HepG2 (cell line): ENCODE results near the gene SPTB. TPM values are rescaled to one million over a fixed set of nuclear protein-coding genes. Genes with fewer than 3 reads are reported as not detected.

ENCODE experiments used
- ATAC-seq: fragments of 200-7000 bp; cut with Tn5 transposase; 3 replicates; pipeline ENCODE4 v1.9.1; 2020; ENCODE audit warnings: mild to moderate bottlenecking, moderate library complexity
- BruUV-seq: library from RNA; stranded (reverse); fragments of 400-500 nt; replicated peaks from 2 replicates; lab custom pipeline; 2021; lab: Mats Ljungman, UMichigan
- CTCF ChIA-PET: fragments of 300-600 bp; formaldehyde crosslinking; extraction: SDS; loops from one replicate; lab custom pipeline; 2021; ENCODE audit warnings: low total read pairs, inconsistent platforms, low intra/inter-chr PET ratio; lab: Yijun Ruan, JAX
- POLR2A ChIA-PET: fragments of 350-600 bp; sonication (Branson Sonifier 250); formaldehyde crosslinking; loops from one replicate; lab custom pipeline; 2020; ENCODE audit warnings: antibody characterized with exemption, inconsistent platforms; lab: Yijun Ruan, JAX
- DNase-seq: peaks from one replicate; pipeline ENCODE4 v3.0.0-alpha.2; 2015; ENCODE audit warnings: low spot score
- FAIRE-seq: peaks from 3 replicates; lab custom pipeline; 2011; peaks lifted over from hg19 to GRCh38; lab: Jason Lieb, UNC
- H2AFZ ChIP-seq: one replicate; pipeline ENCODE4 v1.6.1; 2011; ENCODE audit warnings: low read length, inconsistent platforms
- H3K27ac ChIP-seq: fragments of 300-600 bp; 3 replicates; pipeline ENCODE4 v1.8.0; 2011; ENCODE audit warnings: mixed run types, mild to moderate bottlenecking, mixed read lengths, low read length, inconsistent platforms; ENCODE audit not compliant: insufficient read depth; ENCODE audit errors: extremely low read length
- H3K27me3 ChIP-seq, 2 experiments: fragments of 200-600 bp in 1 of 2; 2 replicates in 1 of 2; 3 replicates in 1 of 2; pipeline versions ENCODE4 v1.6.0 to v1.8.0; 2011; ENCODE audit warnings: low read length in 2 of 2, mild to moderate bottlenecking in 2 of 2, moderate library complexity in 2 of 2, inconsistent platforms in 1 of 2; ENCODE audit not compliant: insufficient read depth in 2 of 2, control insufficient read depth in 1 of 2
- H3K36me3 ChIP-seq, 2 experiments: fragments of 200-600 bp in 1 of 2; replicated peaks in 1 of 2; 2 replicates in 1 of 2; 3 replicates in 1 of 2; pipeline versions ENCODE4 v1.5.1 to v1.8.0; 2011; ENCODE audit warnings: low read length in 2 of 2, inconsistent platforms in 1 of 2; ENCODE audit not compliant: insufficient read depth in 2 of 2, control insufficient read depth in 1 of 2
- H3K4me1 ChIP-seq: 2 replicates; pipeline ENCODE4 v1.5.1; 2012; ENCODE audit warnings: low read length, inconsistent platforms; ENCODE audit not compliant: insufficient read depth
- H3K4me2 ChIP-seq: 2 replicates; pipeline ENCODE4 v1.6.0; 2011; ENCODE audit warnings: low read depth, low read length, inconsistent platforms
- H3K4me3 ChIP-seq, 3 experiments: fragments of 200-600 bp in 1 of 3; sonication (generic), shearing (Covaris generic) in 1 of 3; replicated peaks in 1 of 3; 2 replicates each; pipeline ENCODE4 v1.5.1; 2011 to 2016; ENCODE audit warnings: low read length in 3 of 3, inconsistent platforms in 2 of 3, low read depth in 2 of 3, mild to moderate bottlenecking in 2 of 3, control low read depth in 1 of 3, mixed read lengths in 1 of 3; ENCODE audit not compliant: insufficient read depth in 1 of 3
- H3K79me2 ChIP-seq: one replicate; pipeline ENCODE4 v1.6.1; 2011; ENCODE audit warnings: low read length, inconsistent platforms; ENCODE audit not compliant: insufficient read depth
- H3K9ac ChIP-seq: 2 replicates; pipeline ENCODE4 v1.6.0; 2011; ENCODE audit warnings: mild to moderate bottlenecking, low read depth, low read length, inconsistent platforms; ENCODE audit not compliant: insufficient read depth
- H3K9me3 ChIP-seq: 2 replicates; pipeline ENCODE4 v1.5.1; 2012; ENCODE audit warnings: mild to moderate bottlenecking, low read length
- H4K20me1 ChIP-seq: 2 replicates; pipeline ENCODE4 v1.6.0; 2011; ENCODE audit warnings: inconsistent platforms, mild to moderate bottlenecking, low read length, moderate library complexity; ENCODE audit not compliant: insufficient read depth
- FOSL2 ChIP-seq: sonication (generic); formaldehyde crosslinking; IDR thresholded peaks from 2 replicates; pipeline ENCODE4 v1.4.0; 2020; ENCODE audit warnings: missing genetic modification reagents
- HNRNPUL1 ChIP-seq: fragments of 200-400 bp; formaldehyde crosslinking; IDR thresholded peaks from 2 replicates; pipeline ENCODE4 v1.6.1; 2017; ENCODE audit warnings: low read depth, mild to moderate bottlenecking, low read length, moderate library complexity
- MYC ChIP-seq: sonication (generic); formaldehyde crosslinking; IDR thresholded peaks from 2 replicates; pipeline ENCODE4 v1.9.0; 2021; ENCODE audit warnings: missing genetic modification reagents, borderline replicate concordance
- REST ChIP-seq, 2 experiments: IDR thresholded peaks; 2 replicates each; pipeline ENCODE4 v1.6.1; 2011 to 2012; ENCODE audit warnings: low read length in 2 of 2, borderline replicate concordance in 1 of 2, low read depth in 1 of 2, mild to moderate bottlenecking in 1 of 2, moderate library complexity in 1 of 2
- SOX6 ChIP-seq, 2 experiments: fragments of 450-650 bp in 1 of 2; sonication (generic) in 1 of 2; formaldehyde crosslinking in 1 of 2; IDR thresholded peaks; 2 replicates each; pipeline versions ENCODE4 v1.4.0 to v1.6.1; 2017 to 2020; ENCODE audit warnings: antibody characterized with exemption in 1 of 2, mild to moderate bottlenecking in 1 of 2, missing genetic modification reagents in 1 of 2
- ZEB1 ChIP-seq: IDR thresholded peaks from 2 replicates; pipeline ENCODE4 v1.6.1; 2012; ENCODE audit warnings: mild to moderate bottlenecking, low read depth, inconsistent platforms; ENCODE audit not compliant: insufficient replicate concordance
- ZFYVE20 ChIP-seq: sonication (generic); formaldehyde crosslinking; IDR thresholded peaks from 2 replicates; pipeline ENCODE4 v1.8.0; 2023; ENCODE audit warnings: low read depth, mild to moderate bottlenecking, moderate library complexity, missing genetic modification reagents, borderline replicate concordance
- ZNF331 ChIP-seq: sonication (generic); formaldehyde crosslinking; IDR thresholded peaks from 2 replicates; pipeline ENCODE4 v1.4.0; 2020; ENCODE audit warnings: missing genetic modification reagents
- ZNF549 ChIP-seq: sonication (generic); formaldehyde crosslinking; IDR thresholded peaks from 2 replicates; pipeline ENCODE4 v1.5.0; 2020; ENCODE audit warnings: missing genetic modification reagents
- ZNF652 ChIP-seq: IDR thresholded peaks from 2 replicates; pipeline ENCODE4 v1.6.1; 2016; ENCODE audit warnings: low read depth, borderline replicate concordance
- ZSCAN22 ChIP-seq: sonication (generic); formaldehyde crosslinking; IDR thresholded peaks from 2 replicates; pipeline ENCODE4 v1.4.0; 2020; ENCODE audit warnings: mild to moderate bottlenecking, missing genetic modification reagents
- ZSCAN25 ChIP-seq: sonication (generic); formaldehyde crosslinking; IDR thresholded peaks from 2 replicates; pipeline ENCODE4 v1.8.0; 2022; ENCODE audit warnings: mild to moderate bottlenecking, missing genetic modification reagents
- ZSCAN29 ChIP-seq: sonication (generic); formaldehyde crosslinking; conservative IDR thresholded peaks from 2 replicates; pipeline ENCODE4 v1.4.0; 2020; ENCODE audit warnings: mild to moderate bottlenecking, missing genetic modification reagents
- WGBS: methylation state at CpG from one replicate; pipeline ENCODE4 v1.1.6; 2017; ENCODE audit warnings: low lambda C conversion rate; 5-methylcytosine and 5-hydroxymethylcytosine counted together
- in situ Hi-C: cut with HindIII; loops from 2 replicates; pipeline ENCODE4 v1.10.0; 2017; ENCODE audit warnings: low pct_unique_long_range_greater_than_20kb; ENCODE audit not compliant: extremely low pct_ligation_motif_present
- intact Hi-C: fragments of 100-400 bp; cut with micrococcal nuclease; formaldehyde crosslinking; loops from one replicate; pipeline ENCODE4 v1.10.0; 2022; ENCODE audit not compliant: unreplicated experiment
- polyA plus RNA-seq, 8 experiments: library from polyadenylated mRNA; depleted of rRNA in 3 of 8; stranded (reverse) in 7 of 8; unstranded in 1 of 8; fragments of >200 nt; fragmentation: Illumina TruSeq in 4 of 8; extraction: Trizol in 4 of 8; gene quantifications; 2 replicates each; pipeline versions ENCODE4 v1.2.1 to v1.2.3, GENCODE V29; 2011 to 2016; ENCODE audit warnings: low read depth in 4 of 8, missing spikeins in 1 of 8, mixed read lengths in 1 of 8; ENCODE audit not compliant: insufficient read depth in 1 of 8
- total RNA-seq, 5 experiments: library from RNA; depleted of rRNA; stranded (reverse); fragments of >200 nt; fragmentation: Illumina TruSeq; extraction: Trizol; gene quantifications; 2 replicates each; pipeline ENCODE4 v1.2.3, GENCODE V29; 2016; ENCODE audit warnings: low read depth in 1 of 5
- TF ChIP-seq, protein P1 (sequence below): sonication (generic); formaldehyde crosslinking; IDR thresholded peaks from 2 replicates; pipeline ENCODE4 v1.5.0; 2020; ENCODE audit warnings: mild to moderate bottlenecking, missing genetic modification reagents, moderate library complexity
- TF ChIP-seq, protein P2 (sequence below): sonication (generic); formaldehyde crosslinking; IDR thresholded peaks from 2 replicates; pipeline ENCODE4 v1.8.1; 2023; ENCODE audit warnings: mild to moderate bottlenecking, missing genetic modification reagents, borderline replicate concordance

SPTB gene
- total and polyA plus RNA-seq, 2 of the 13 experiments (the other 11 are each of a cell fraction or from before 2014, with no cell fraction given) = 0.01 to 0.02 TPM

- TF ChIP-seq ZNF549 = no peak
- no peak for TF ChIP-seq ZSCAN29 (CRISPR knock-in tag)
- TF ChIP-seq ZNF652 (CRISPR knock-in tag) = no peak
- no peak for TF ChIP-seq MYC (CRISPR knock-in tag)
- TF ChIP-seq ZNF331 (CRISPR knock-in tag) = no peak
- no peak for TF ChIP-seq SOX6 (IDR thresholded peaks at IDR 0.05)
- TF ChIP-seq SOX6 (CRISPR knock-in tag; IDR thresholded peaks at IDR 0.05) = no peak
- TF ChIP-seq, protein P1, sequence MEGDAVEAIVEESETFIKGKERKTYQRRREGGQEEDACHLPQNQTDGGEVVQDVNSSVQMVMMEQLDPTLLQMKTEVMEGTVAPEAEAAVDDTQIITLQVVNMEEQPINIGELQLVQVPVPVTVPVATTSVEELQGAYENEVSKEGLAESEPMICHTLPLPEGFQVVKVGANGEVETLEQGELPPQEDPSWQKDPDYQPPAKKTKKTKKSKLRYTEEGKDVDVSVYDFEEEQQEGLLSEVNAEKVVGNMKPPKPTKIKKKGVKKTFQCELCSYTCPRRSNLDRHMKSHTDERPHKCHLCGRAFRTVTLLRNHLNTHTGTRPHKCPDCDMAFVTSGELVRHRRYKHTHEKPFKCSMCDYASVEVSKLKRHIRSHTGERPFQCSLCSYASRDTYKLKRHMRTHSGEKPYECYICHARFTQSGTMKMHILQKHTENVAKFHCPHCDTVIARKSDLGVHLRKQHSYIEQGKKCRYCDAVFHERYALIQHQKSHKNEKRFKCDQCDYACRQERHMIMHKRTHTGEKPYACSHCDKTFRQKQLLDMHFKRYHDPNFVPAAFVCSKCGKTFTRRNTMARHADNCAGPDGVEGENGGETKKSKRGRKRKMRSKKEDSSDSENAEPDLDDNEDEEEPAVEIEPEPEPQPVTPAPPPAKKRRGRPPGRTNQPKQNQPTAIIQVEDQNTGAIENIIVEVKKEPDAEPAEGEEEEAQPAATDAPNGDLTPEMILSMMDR (CRISPR knock-in tag) = no peak
- TF ChIP-seq, protein P2, sequence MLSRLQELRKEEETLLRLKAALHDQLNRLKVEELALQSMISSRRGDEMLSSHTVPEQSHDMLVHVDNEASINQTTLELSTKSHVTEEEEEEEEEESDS (CRISPR knock-in tag) = no peak
- no peak for TF ChIP-seq ZEB1
- no peak for TF ChIP-seq REST (IDR thresholded peaks at IDR 0.05; ENCODE audit: borderline replicate concordance in 1 of 2, low read depth in 1 of 2, low read length in 2 of 2)
- TF ChIP-seq ZSCAN22 (CRISPR knock-in tag) = no peak
- no peak for TF ChIP-seq ZFYVE20 (CRISPR knock-in tag)
- no peak for TF ChIP-seq FOSL2 (CRISPR knock-in tag)
- no peak for TF ChIP-seq ZSCAN25
- no peak for TF ChIP-seq HNRNPUL1
- TF ChIP-seq, all 625 proteins: peak for 0
- no peaks in the 10 kb centered on the region for H3K36me3 ChIP-seq
- H3K9me3 ChIP-seq = no peaks in the 10 kb centered on the region
- intact Hi-C loops (no loop called here), in situ Hi-C loops (no loop called here)
- BruUV-seq = no TSS peak
- no peak overlapping the region for H3K4me3 ChIP-seq
- POLR2A ChIA-PET = no interaction called here
- no peak overlapping the region for H3K27ac ChIP-seq
- H4K20me1 ChIP-seq = no peaks in the 10 kb centered on the region
- no peak for ATAC-seq
- no peaks in the 10 kb centered on the region for H3K4me1 ChIP-seq
- CTCF ChIA-PET = no interaction called here
- H3K79me2 ChIP-seq = no peaks in the 10 kb centered on the region
- WGBS = 60% methylated on average over 15 of the region's 24 CpGs
- H3K4me2 ChIP-seq = no peak overlapping the region
- no peak for DNase-seq
- no peak overlapping the region for H3K9ac ChIP-seq
- no peak for FAIRE-seq
- peaks cover 2 to 19% of the 10 kb centered on the region in 2 experiments; a peak in 3 of 5 replicates for H3K27me3 ChIP-seq
- H2AFZ ChIP-seq = no peak overlapping the region
Measured at GRCh38 chr14:64786296-64787149, 93.2 kb downstream of the SPTB start.
